Measurements from ENCODE around the gene STAT5B. TPM values are rescaled to one million over a fixed set of nuclear protein-coding genes. Genes with fewer than 3 reads are reported as not detected.

STAT5B gene
- total RNA-seq, 1 donor from 2014 or later = 82.6 TPM

DNA sequence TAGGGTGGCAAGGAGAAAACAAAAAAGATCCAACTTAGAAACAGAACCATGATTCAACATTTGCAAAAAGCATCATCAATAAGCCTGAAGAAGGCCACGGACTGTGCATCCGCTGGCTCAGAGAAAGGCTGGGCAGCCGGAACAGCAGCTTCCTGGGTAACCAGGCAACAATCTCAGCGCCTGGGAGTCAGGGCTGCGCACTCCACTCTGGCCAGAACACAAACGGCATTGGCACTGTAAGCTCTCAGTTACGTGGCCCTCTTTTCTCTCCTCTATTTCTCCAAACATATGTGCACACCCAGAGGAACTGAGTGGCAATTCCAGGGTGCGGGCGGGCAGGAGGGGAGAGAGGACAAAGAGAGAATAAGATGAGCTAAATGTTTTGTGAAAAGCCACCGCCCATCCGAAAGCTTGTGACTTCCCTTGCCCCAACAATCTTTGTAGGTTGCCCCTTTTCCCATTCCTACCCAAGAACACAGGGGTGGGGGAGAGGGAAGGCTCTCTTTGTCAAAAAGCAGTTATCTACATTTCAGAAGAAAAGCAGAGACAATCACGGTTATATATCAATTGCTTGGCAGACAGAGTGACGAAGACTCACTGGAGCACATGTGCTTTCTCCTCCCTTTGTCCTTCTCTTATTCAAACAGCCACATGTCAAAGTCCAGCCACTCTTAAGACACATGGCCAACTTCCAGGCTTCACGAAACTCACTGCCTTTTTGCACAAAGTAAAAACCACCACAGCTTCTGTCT lies 75.3 kb downstream of the STAT5B start:
- ChIA-PET POLR2A (interaction anchor here (0.7 kb wide), 1 partner anchor 1841 kb away, joined by 3 read pairs; no protein-coding TSS in a partner anchor), CTCF (interaction anchor here (1.2 to 2.1 kb wide), 2 partner anchors 22 to 202 kb away, joined by 3 to 5 read pairs; no protein-coding TSS in a partner anchor)
- Mint-ChIP-seq H3K4me3 (no peak overlapping the region), H3K27ac (peak overlapping the region; percentile 35), H3K36me3 (ENCODE audit: low read depth) (peaks cover 51% of the 10 kb centered on the region), H3K4me1 (peaks cover 15% of the 10 kb centered on the region), H3K9me3 (no peaks in the 10 kb centered on the region), H3K27me3 (no peaks in the 10 kb centered on the region)
- intact Hi-C loops (cut with micrococcal nuclease) = no loop called here
- ATAC-seq (ENCODE audit: low read depth) (no peak), DNase-seq (no peak)
- TF ChIP-seq, protein P1, sequence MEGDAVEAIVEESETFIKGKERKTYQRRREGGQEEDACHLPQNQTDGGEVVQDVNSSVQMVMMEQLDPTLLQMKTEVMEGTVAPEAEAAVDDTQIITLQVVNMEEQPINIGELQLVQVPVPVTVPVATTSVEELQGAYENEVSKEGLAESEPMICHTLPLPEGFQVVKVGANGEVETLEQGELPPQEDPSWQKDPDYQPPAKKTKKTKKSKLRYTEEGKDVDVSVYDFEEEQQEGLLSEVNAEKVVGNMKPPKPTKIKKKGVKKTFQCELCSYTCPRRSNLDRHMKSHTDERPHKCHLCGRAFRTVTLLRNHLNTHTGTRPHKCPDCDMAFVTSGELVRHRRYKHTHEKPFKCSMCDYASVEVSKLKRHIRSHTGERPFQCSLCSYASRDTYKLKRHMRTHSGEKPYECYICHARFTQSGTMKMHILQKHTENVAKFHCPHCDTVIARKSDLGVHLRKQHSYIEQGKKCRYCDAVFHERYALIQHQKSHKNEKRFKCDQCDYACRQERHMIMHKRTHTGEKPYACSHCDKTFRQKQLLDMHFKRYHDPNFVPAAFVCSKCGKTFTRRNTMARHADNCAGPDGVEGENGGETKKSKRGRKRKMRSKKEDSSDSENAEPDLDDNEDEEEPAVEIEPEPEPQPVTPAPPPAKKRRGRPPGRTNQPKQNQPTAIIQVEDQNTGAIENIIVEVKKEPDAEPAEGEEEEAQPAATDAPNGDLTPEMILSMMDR (IDR thresholded peaks at IDR 0.05) = no peak

DNA sequence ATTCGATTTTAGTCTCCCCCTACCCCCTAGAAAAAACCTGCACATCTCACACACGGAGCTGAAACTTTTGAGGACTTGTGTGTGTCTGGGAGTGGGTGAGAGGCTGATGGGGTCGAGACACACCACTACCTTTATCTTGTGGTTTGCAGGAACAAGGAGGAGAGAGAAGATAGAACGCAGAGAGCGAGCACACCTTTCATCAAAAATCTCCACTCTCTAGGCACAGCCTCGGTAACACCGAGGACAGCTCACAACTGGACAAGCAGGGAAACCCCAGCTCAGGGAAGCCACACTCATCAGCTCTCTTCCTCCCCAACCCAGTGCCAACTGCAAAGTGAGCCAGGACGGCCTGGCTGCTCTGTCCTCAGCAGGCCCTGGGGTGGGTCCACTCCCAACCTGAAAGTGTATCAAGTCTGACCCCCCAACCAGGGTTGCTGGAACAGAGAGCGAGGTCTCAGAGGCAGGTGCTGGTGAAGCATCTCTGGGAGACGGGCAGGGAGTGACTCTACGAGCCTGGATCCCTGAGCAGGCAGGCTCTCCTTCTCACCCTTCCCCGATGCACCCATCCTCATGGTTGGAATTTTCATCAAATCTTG lies 76.7 kb downstream of the STAT5B start:
- ChIA-PET CTCF (interaction anchor here (1.5 to 2.4 kb wide), 2 partner anchors 15 to 23 kb away, joined by 6 to 11 read pairs; partner anchors contain the start of gene HCRT), POLR2A (interaction anchor here (0.5 to 1.6 kb wide), 9 partner anchors 16 to 379 kb away, joined by 3 to 12 read pairs (median 4); partner anchors contain the start of genes DNAJC7, KCNH4 and STAT3)
- Mint-ChIP-seq H3K4me1 (peaks cover 16% of the 10 kb centered on the region), H3K36me3 (ENCODE audit: low read depth) (peaks cover 41% of the 10 kb centered on the region), H3K27ac (peak overlapping the region; percentile 91), H3K9me3 (no peaks in the 10 kb centered on the region), H3K27me3 (no peaks in the 10 kb centered on the region), H3K4me3 (no peak overlapping the region)
- ATAC-seq (ENCODE audit: low read depth) (no peak), DNase-seq (no peak)
- TF ChIP-seq, protein P1 (IDR thresholded peaks at IDR 0.05) = no peak
- intact Hi-C loops (cut with micrococcal nuclease) = loop anchor here (1.0 kb wide), 1 partner anchor 15 kb away; no protein-coding TSS in a partner anchor

DNA sequence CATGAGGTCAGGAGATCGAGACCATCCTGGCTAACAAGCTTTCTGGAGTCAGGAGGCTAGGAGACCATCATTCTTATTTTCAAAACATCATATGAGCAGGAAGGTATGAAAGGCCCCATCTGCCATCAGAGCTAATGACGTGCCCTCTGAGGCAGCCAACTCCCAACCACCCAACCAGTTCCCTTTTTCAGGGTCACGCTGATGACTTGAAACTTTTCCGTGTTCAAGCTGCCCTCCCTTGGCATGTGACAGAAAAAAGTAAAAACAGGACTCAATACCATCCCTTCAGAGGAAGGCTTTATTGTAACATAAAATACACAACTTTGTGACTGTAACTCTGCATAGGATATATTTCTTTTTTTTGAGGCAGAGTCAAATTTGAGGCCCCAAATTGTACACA lies 77.3 kb downstream of the STAT5B start:
- intact Hi-C loops (cut with micrococcal nuclease) = loop anchor here (1.0 kb wide), 1 partner anchor 15 kb away; no protein-coding TSS in a partner anchor
- peak overlapping the region; percentile 91 for H3K27ac Mint-ChIP-seq
- H3K9me3 Mint-ChIP-seq = no peaks in the 10 kb centered on the region
- H3K27me3 Mint-ChIP-seq = no peaks in the 10 kb centered on the region
- TF ChIP-seq, protein P1 (IDR thresholded peaks at IDR 0.05) = no peak
- POLR2A ChIA-PET = interaction anchor here (0.5 to 1.6 kb wide), 10 partner anchors 15 to 924 kb away, joined by 3 to 12 read pairs (median 4); partner anchors contain the start of genes DNAJC7, KAT2A, KCNH4 and STAT3
- DNase-seq (no peak), ATAC-seq (ENCODE audit: low read depth) (peak; percentile 75)
- CTCF ChIA-PET = interaction anchor here (1.0 to 2.4 kb wide), 3 partner anchors 14 to 54 kb away, joined by 3 to 11 read pairs (median 6); partner anchors contain the start of gene HCRT
- peaks cover 39% of the 10 kb centered on the region for H3K36me3 Mint-ChIP-seq (ENCODE audit: low read depth)
- peak overlapping the region; percentile 46 for H3K4me3 Mint-ChIP-seq
- H3K4me1 Mint-ChIP-seq = peaks cover 21% of the 10 kb centered on the region

DNA sequence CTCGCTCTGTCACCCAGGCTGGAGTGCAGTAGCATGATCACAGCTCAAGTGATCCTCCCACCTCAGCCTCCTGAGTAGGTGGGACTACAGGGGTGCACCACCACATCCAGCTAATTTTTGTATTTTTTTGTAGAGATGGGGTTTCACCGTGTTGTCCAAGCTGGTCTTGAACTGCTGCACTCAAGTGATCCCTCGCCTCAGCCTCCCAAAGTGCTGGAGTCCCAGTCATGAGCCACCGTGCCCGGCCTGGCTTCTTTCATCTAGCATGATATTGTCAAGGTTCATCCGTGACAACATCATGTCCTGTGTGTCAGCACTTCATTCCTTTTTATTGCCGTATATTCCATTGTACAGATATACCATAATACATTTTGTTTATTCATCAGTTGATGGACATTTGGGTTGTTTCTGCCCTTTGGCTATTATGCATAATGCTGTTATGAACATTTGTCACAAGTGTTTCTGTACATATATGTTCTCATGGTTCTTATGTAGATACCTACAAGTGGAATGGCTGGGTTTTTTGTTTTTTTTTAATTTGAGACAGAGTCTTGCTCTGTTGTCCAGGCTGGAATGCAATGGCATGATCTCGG lies 78.5 kb downstream of the STAT5B start:
- intact Hi-C loops (cut with micrococcal nuclease) = no loop called here
- ATAC-seq (ENCODE audit: low read depth) (no peak), DNase-seq (no peak)
- H3K4me3 Mint-ChIP-seq = no peak overlapping the region
- peak overlapping the region; percentile 30 for H3K27ac Mint-ChIP-seq
- POLR2A ChIA-PET = interaction anchor here (1.1 to 1.6 kb wide), 3 partner anchors 51 to 180 kb away, joined by 4 to 7 read pairs (median 6); partner anchors contain the start of genes DNAJC7 and KAT2A
- CTCF ChIA-PET = interaction anchor here (2.4 kb wide), 1 partner anchor 13 kb away, joined by 11 read pairs; the partner anchor contains the start of gene HCRT
- TF ChIP-seq, protein P1 (IDR thresholded peaks at IDR 0.05) = no peak
- H3K9me3 Mint-ChIP-seq = no peaks in the 10 kb centered on the region
- peaks cover 28% of the 10 kb centered on the region for H3K36me3 Mint-ChIP-seq (ENCODE audit: low read depth)
- peaks cover 34% of the 10 kb centered on the region for H3K4me1 Mint-ChIP-seq
- no peaks in the 10 kb centered on the region for H3K27me3 Mint-ChIP-seq

Measured in activated B cell treated with CpG ODN at 0.5 μM for 24 hours (primary cell).